Measurements from ENCODE around the gene GRPEL1. TPM values are rescaled to one million over a fixed set of nuclear protein-coding genes. Genes with fewer than 3 reads are reported as not detected.

GRPEL1 gene
- total and polyA plus RNA-seq, 9 of the 15 experiments (the other 6 are each of a cell fraction or from before 2014, with no cell fraction given), result 43.4 to 192 (median 86.6) TPM

DNA sequence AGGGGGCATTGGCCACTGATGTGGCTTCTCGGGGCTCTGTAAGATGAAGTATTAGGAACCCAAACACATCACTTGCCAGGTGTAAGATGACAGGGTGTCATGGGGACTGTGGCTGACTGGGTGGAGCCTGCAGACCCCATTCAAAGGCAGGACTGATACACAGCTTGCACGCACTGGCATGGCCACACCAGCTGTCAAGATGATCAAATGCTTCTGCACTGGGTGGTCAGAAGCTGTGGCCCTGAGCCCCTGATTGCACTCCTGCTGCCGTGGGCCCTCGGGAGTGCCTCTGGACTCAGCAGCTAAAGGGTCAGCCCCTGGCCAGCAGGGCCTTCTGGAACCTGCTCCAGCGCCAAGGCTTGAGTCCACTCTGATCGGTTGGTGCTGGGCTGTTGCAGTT, 48.8 kb upstream of the GRPEL1 start:
- 0% methylated on average over 6 of the region's 6 CpGs for WGBS (ENCODE audit: insufficient coverage, low coverage, missing lambda C conversion rate)
- H3K79me2 ChIP-seq (ENCODE audit: control insufficient read depth, insufficient read depth, low read length), result no peaks in the 10 kb centered on the region
- H2AFZ ChIP-seq (ENCODE audit: low read depth, low read length), result no peak overlapping the region
- TF ChIP-seq ZNF311 (CRISPR knock-in tag; IDR thresholded peaks at IDR 0.05), result no peak
- TF ChIP-seq, protein P1, sequence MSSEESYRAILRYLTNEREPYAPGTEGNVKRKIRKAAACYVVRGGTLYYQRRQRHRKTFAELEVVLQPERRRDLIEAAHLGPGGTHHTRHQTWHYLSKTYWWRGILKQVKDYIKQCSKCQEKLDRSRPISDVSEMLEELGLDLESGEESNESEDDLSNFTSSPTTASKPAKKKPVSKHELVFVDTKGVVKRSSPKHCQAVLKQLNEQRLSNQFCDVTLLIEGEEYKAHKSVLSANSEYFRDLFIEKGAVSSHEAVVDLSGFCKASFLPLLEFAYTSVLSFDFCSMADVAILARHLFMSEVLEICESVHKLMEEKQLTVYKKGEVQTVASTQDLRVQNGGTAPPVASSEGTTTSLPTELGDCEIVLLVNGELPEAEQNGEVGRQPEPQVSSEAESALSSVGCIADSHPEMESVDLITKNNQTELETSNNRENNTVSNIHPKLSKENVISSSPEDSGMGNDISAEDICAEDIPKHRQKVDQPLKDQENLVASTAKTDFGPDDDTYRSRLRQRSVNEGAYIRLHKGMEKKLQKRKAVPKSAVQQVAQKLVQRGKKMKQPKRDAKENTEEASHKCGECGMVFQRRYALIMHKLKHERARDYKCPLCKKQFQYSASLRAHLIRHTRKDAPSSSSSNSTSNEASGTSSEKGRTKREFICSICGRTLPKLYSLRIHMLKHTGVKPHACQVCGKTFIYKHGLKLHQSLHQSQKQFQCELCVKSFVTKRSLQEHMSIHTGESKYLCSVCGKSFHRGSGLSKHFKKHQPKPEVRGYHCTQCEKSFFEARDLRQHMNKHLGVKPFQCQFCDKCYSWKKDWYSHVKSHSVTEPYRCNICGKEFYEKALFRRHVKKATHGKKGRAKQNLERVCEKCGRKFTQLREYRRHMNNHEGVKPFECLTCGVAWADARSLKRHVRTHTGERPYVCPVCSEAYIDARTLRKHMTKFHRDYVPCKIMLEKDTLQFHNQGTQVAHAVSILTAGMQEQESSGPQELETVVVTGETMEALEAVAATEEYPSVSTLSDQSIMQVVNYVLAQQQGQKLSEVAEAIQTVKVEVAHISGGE (CRISPR knock-in tag; IDR thresholded peaks at IDR 0.05), result no peak
- no peak for TF ChIP-seq FUS (optimal IDR thresholded peaks at IDR 0.05; ENCODE audit: low read depth, low read length)
- no peak for TF ChIP-seq SPI1 (IDR thresholded peaks at IDR 0.05; ENCODE audit: borderline replicate concordance, low read depth, low read length)
- no peak for TF ChIP-seq ZFP36 (IDR thresholded peaks at IDR 0.05; ENCODE audit: low read depth, low read length, partially characterized antibody)
- TF ChIP-seq NFYB (IDR thresholded peaks at IDR 0.05; ENCODE audit: extremely low read depth, insufficient read length), result no peak
- TF ChIP-seq, protein P2, sequence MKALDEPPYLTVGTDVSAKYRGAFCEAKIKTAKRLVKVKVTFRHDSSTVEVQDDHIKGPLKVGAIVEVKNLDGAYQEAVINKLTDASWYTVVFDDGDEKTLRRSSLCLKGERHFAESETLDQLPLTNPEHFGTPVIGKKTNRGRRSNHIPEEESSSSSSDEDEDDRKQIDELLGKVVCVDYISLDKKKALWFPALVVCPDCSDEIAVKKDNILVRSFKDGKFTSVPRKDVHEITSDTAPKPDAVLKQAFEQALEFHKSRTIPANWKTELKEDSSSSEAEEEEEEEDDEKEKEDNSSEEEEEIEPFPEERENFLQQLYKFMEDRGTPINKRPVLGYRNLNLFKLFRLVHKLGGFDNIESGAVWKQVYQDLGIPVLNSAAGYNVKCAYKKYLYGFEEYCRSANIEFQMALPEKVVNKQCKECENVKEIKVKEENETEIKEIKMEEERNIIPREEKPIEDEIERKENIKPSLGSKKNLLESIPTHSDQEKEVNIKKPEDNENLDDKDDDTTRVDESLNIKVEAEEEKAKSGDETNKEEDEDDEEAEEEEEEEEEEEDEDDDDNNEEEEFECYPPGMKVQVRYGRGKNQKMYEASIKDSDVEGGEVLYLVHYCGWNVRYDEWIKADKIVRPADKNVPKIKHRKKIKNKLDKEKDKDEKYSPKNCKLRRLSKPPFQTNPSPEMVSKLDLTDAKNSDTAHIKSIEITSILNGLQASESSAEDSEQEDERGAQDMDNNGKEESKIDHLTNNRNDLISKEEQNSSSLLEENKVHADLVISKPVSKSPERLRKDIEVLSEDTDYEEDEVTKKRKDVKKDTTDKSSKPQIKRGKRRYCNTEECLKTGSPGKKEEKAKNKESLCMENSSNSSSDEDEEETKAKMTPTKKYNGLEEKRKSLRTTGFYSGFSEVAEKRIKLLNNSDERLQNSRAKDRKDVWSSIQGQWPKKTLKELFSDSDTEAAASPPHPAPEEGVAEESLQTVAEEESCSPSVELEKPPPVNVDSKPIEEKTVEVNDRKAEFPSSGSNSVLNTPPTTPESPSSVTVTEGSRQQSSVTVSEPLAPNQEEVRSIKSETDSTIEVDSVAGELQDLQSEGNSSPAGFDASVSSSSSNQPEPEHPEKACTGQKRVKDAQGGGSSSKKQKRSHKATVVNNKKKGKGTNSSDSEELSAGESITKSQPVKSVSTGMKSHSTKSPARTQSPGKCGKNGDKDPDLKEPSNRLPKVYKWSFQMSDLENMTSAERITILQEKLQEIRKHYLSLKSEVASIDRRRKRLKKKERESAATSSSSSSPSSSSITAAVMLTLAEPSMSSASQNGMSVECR (CRISPR knock-in tag; IDR thresholded peaks at IDR 0.05), result no peak
- TF ChIP-seq TRIM24 (IDR thresholded peaks at IDR 0.05), result no peak
- peaks cover 0 to 12% of the 10 kb centered on the region in 2 experiments; a peak in 2 of 5 replicates for H3K4me1 ChIP-seq (replicated peaks in 1 of 2; ENCODE audit: control insufficient read depth in 2 of 2, insufficient read depth in 2 of 2, low read length in 2 of 2)
- H3K27me3 ChIP-seq (ENCODE audit: control insufficient read depth in 2 of 2, insufficient read depth in 2 of 2, low read length in 2 of 2), result peaks cover 9 to 65% of the 10 kb centered on the region in 2 experiments
- intact Hi-C loops (cut with micrococcal nuclease) (no loop called here), in situ Hi-C loops (cut with MboI) (no loop called here)
- no peak for DNase-seq (ENCODE audit: extremely low read depth in 1 of 4, low spot score in 3 of 4)
- no peaks in the 10 kb centered on the region for H3K9me1 ChIP-seq (ENCODE audit: control insufficient read depth, insufficient read depth, low read length)
- H4K20me1 ChIP-seq (replicated peaks; ENCODE audit: control insufficient read depth, insufficient read depth, low read length), result 0 out of 2 replicates have a peak, but pooled peaks cover 3% of the 10 kb centered on the region
- H3K4me3 ChIP-seq, result no peak overlapping the region
- BruUV-seq (replicated peaks), result no TSS peak
- H3K36me3 ChIP-seq (ENCODE audit: control insufficient read depth, insufficient read depth, low read length), result no peaks in the 10 kb centered on the region
- H3K9ac ChIP-seq (ENCODE audit: insufficient read depth in 1 of 2, low read depth in 2 of 2, low read length in 2 of 2), result no peak overlapping the region
- no peak overlapping the region for H3K4me2 ChIP-seq (ENCODE audit: insufficient read depth, low read length)
- ATAC-seq, result no peak
- H3K9me3 ChIP-seq (replicated peaks; ENCODE audit: control insufficient read depth, insufficient read depth, low read depth, low read length), result no peaks in the 10 kb centered on the region
- no peak for FAIRE-seq
- no peak overlapping the region for H3K27ac ChIP-seq (ENCODE audit: extremely low read depth, low read depth, low read length)
- POLR2A ChIA-PET, result interaction anchor here (0.6 to 0.7 kb wide), 2 partner anchors 22 to 243 kb away, joined by 3 to 4 read pairs; no protein-coding TSS in a partner anchor
- CTCF ChIA-PET (ENCODE audit: low intra/inter-chr PET ratio), result no interaction called here

All from K562 (cell line).